COLO668 (cell line): ENCODE data around the gene HIC1.
"Not testable (repeated sequence)": the region's sequence is repeated elsewhere in the genome, so short reads cannot be mapped to it uniquely, and the experiment has no call there.

ENCODE experiments used
- DNase-seq: peaks from one replicate; lab custom pipeline; 2025; ENCODE audit not compliant: unreplicated experiment; lab: John Stamatoyannopoulos, UW

The HIC1 gene

GRCh38 chr17:2054512-2055291, at the start of gene HIC1:
Gene HIC1, plus strand, starts transcription at chr17:2055103. Its CDS starts 1,588 bp downstream, at chr17:2056691.
- peak; percentile 62 for DNase-seq

- DNase-seq: no peak
These were observed 46.4 kb upstream of the HIC1 start for GRCh38 chr17:2008332-2009126.

- DNase-seq: no peak
These were observed 45.2 kb upstream of the HIC1 start for GRCh38 chr17:2009737-2010136.

GRCh38 chr17:2011411-2012371, 43.2 kb upstream of the HIC1 start:
- no peak for DNase-seq

- DNase-seq: no peak
These were observed 42.4 kb upstream of the HIC1 start for GRCh38 chr17:2012499-2012898.

- DNase-seq: not testable (repeated sequence)
These were observed 41.5 kb upstream of the HIC1 start for GRCh38 chr17:2013220-2013993.

GRCh38 chr17:2013994-2014317, 40.9 kb upstream of the HIC1 start:
- no peak for DNase-seq

GRCh38 chr17:2015314-2015713, 39.6 kb upstream of the HIC1 start:
- DNase-seq: no peak

GRCh38 chr17:2016494-2016893, 38.4 kb upstream of the HIC1 start:
- DNase-seq: no peak

GRCh38 chr17:2017274-2017941, 37.5 kb upstream of the HIC1 start:
- DNase-seq: peak; percentile 21

- DNase-seq: peak; percentile 67
These were observed 36.0 kb upstream of the HIC1 start for GRCh38 chr17:2018716-2019510.

- no peak for DNase-seq
These were observed 35.2 kb upstream of the HIC1 start for GRCh38 chr17:2019723-2020122.

GRCh38 chr17:2020721-2021120, 34.2 kb upstream of the HIC1 start:
- DNase-seq: no peak

GRCh38 chr17:2022647-2023240, 32.2 kb upstream of the HIC1 start:
- no peak for DNase-seq

- no peak for DNase-seq
These were observed 31.6 kb upstream of the HIC1 start for GRCh38 chr17:2023256-2023655.

GRCh38 chr17:2023692-2024571, 31.0 kb upstream of the HIC1 start:
- DNase-seq: peak; percentile 26

GRCh38 chr17:2024572-2025219, 30.2 kb upstream of the HIC1 start:
- peak; percentile 7 for DNase-seq
